IMR-90 (cell line): ENCODE data around the gene RPH3AL. TPM values are rescaled to one million over a fixed set of nuclear protein-coding genes. Genes with fewer than 3 reads are reported as not detected.

Source experiments
- ATAC-seq: fragments of 200-7000 bp; cut with Tn5 transposase; 2 replicates; pipeline ENCODE4 v1.9.1; 2020; ENCODE audit warnings: low read depth, mild to moderate bottlenecking, moderate library complexity
- BruUV-seq: library from RNA; stranded (reverse); fragments of 400-500 nt; replicated peaks from 2 replicates; lab custom pipeline; 2021; lab: Mats Ljungman, UMichigan
- CTCF ChIA-PET: fragments of 300-600 bp; formaldehyde crosslinking; extraction: SDS; loops from one replicate; lab custom pipeline; 2021; ENCODE audit warnings: antibody characterized with exemption; lab: Yijun Ruan, JAX
- POLR2A ChIA-PET: fragments of 300-600 bp; sonication (Branson Sonifier 250); formaldehyde crosslinking; loops from one replicate; lab custom pipeline; 2022; ENCODE audit warnings: antibody characterized with exemption; ENCODE audit not compliant: unreplicated experiment; lab: Charles Lee
- DNase-seq: peaks from one replicate; pipeline ENCODE4 v3.0.0; 2013
- H2AFZ ChIP-seq: replicated peaks from 2 replicates; pipeline ENCODE3; 2013; ENCODE audit warnings: low read length, mild to moderate bottlenecking; ENCODE audit not compliant: poor library complexity
- H2AK5ac ChIP-seq: 2 replicates; pipeline ENCODE4 v1.6.1; 2013; ENCODE audit warnings: low read depth, low read length, inconsistent platforms
- H2AK9ac ChIP-seq: replicated peaks from 2 replicates; pipeline ENCODE3; 2013; ENCODE audit warnings: mild to moderate bottlenecking, low read depth, low read length, moderate library complexity; ENCODE audit not compliant: poor library complexity
- H2BK120ac ChIP-seq: 2 replicates; pipeline ENCODE4 v1.6.1; 2013; ENCODE audit warnings: low read depth, low read length, inconsistent platforms
- H2BK15ac ChIP-seq: 3 replicates; pipeline ENCODE4 v1.6.1; 2013; ENCODE audit warnings: low read depth, low read length, inconsistent platforms
- H2BK20ac ChIP-seq: 2 replicates; pipeline ENCODE4 v1.6.1; 2013; ENCODE audit warnings: low read depth, mild to moderate bottlenecking, inconsistent platforms, low read length, moderate library complexity
- H2BK5ac ChIP-seq: 2 replicates; pipeline ENCODE4 v1.6.1; 2013; ENCODE audit warnings: mild to moderate bottlenecking, low read depth, low read length, inconsistent platforms; ENCODE audit not compliant: poor library complexity, severe bottlenecking
- H3K14ac ChIP-seq: replicated peaks from 2 replicates; pipeline ENCODE4 v1.6.1; 2013; ENCODE audit warnings: low read depth, low read length, inconsistent platforms
- H3K18ac ChIP-seq: 2 replicates; pipeline ENCODE4 v1.6.1; 2013; ENCODE audit warnings: low read depth, low read length, control low read depth
- H3K23ac ChIP-seq: 2 replicates; pipeline ENCODE4 v1.6.1; 2013; ENCODE audit warnings: low read depth, low read length, inconsistent platforms
- H3K27ac ChIP-seq: 2 replicates; pipeline ENCODE4 v1.5.1; 2013; ENCODE audit warnings: mild to moderate bottlenecking, control low read depth, low read length; ENCODE audit not compliant: insufficient read depth
- H3K27me3 ChIP-seq: 2 replicates; pipeline ENCODE4 v1.6.1; 2013; ENCODE audit warnings: low read length; ENCODE audit not compliant: control insufficient read depth, insufficient read depth
- H3K36me3 ChIP-seq: 2 replicates; pipeline ENCODE4 v1.6.1; 2013; ENCODE audit warnings: low read length, mixed read lengths; ENCODE audit not compliant: control insufficient read depth, insufficient read depth
- H3K4ac ChIP-seq: 2 replicates; pipeline ENCODE4 v1.6.1; 2013; ENCODE audit warnings: low read depth, low read length, inconsistent platforms
- H3K4me1 ChIP-seq: 2 replicates; pipeline ENCODE4 v1.6.1; 2013; ENCODE audit warnings: low read length, mixed read lengths; ENCODE audit not compliant: control insufficient read depth, insufficient read depth
- H3K4me2 ChIP-seq: 2 replicates; pipeline ENCODE4 v1.6.1; 2013; ENCODE audit warnings: low read depth, mild to moderate bottlenecking, control low read depth, low read length, moderate library complexity
- H3K4me3 ChIP-seq: 2 replicates; pipeline ENCODE4 v1.5.1; 2013; ENCODE audit warnings: low read depth, mild to moderate bottlenecking, control low read depth, low read length, moderate library complexity; ENCODE audit not compliant: insufficient read depth
- H3K56ac ChIP-seq: 2 replicates; pipeline ENCODE4 v1.6.1; 2013; ENCODE audit warnings: low read length, inconsistent platforms; ENCODE audit not compliant: insufficient read depth; ENCODE audit errors: extremely low read depth
- H3K79me1 ChIP-seq, 2 experiments: 2 replicates each; pipeline ENCODE4 v1.6.1; 2013; ENCODE audit warnings: low read length in 2 of 2, inconsistent platforms in 1 of 2, low read depth in 1 of 2
- H3K9ac ChIP-seq: 2 replicates; pipeline ENCODE4 v1.6.1; 2013; ENCODE audit warnings: low read depth, low read length, control low read depth
- H3K9me1 ChIP-seq: 2 replicates; pipeline ENCODE4 v1.6.1; 2013; ENCODE audit warnings: low read length, inconsistent platforms; ENCODE audit not compliant: insufficient read depth
- H3K9me3 ChIP-seq: 2 replicates; pipeline ENCODE4 v1.6.1; 2013; ENCODE audit warnings: low read length; ENCODE audit not compliant: control insufficient read depth, insufficient read depth
- H4K20me1 ChIP-seq: 2 replicates; pipeline ENCODE4 v1.6.1; 2013; ENCODE audit warnings: low read length, inconsistent platforms; ENCODE audit not compliant: insufficient read depth
- H4K5ac ChIP-seq: 2 replicates; pipeline ENCODE4 v1.6.1; 2013; ENCODE audit warnings: mild to moderate bottlenecking, low read depth, low read length, control low read depth
- H4K8ac ChIP-seq, 2 experiments: 2 replicates each; pipeline ENCODE4 v1.6.1; 2013; ENCODE audit warnings: low read depth in 2 of 2, low read length in 2 of 2, control low read depth in 1 of 2, inconsistent platforms in 1 of 2
- H4K91ac ChIP-seq: 2 replicates; pipeline ENCODE4 v1.6.1; 2013; ENCODE audit warnings: low read depth, low read length, inconsistent platforms; ENCODE audit not compliant: insufficient read depth
- CTCF ChIP-seq: conservative IDR thresholded peaks from 2 replicates; pipeline ENCODE4 v1.5.1; 2012; ENCODE audit warnings: mild to moderate bottlenecking, low read depth, low read length, improper control_type of control experiment
- RAD21 ChIP-seq: IDR thresholded peaks from 2 replicates; pipeline ENCODE4 v1.6.1; 2012; ENCODE audit warnings: low read length, improper control_type of control experiment
- WGBS, 2 experiments: methylation state at CpG; one replicate each; pipeline versions ENCODE4 v1.1.5 to v1.1.7; 2013; ENCODE audit warnings: missing lambda C conversion rate in 2 of 2; ENCODE audit not compliant: insufficient read length in 1 of 2; ENCODE audit errors: extremely low coverage in 2 of 2; 5-methylcytosine and 5-hydroxymethylcytosine counted together
- dilution Hi-C: fragments of 300-500 bp; cut with HindIII; formaldehyde crosslinking; loops from one replicate; pipeline ENCODE4 v1.14.3; 2018; ENCODE audit warnings: low sequenced_read_pairs; ENCODE audit not compliant: unreplicated experiment
- in situ Hi-C: fragments of 300-500 bp; cut with MboI; formaldehyde crosslinking; loops from 3 replicates; pipeline ENCODE4 v1.14.3; 2019; ENCODE audit warnings: low sequenced_read_pairs, inconsistent platforms, mixed read lengths
- intact Hi-C: fragments of 100-400 bp; cut with micrococcal nuclease; formaldehyde crosslinking; loops from 2 replicates; pipeline ENCODE4 v1.10.0; 2022
- polyA plus RNA-seq, 3 experiments: library from polyadenylated mRNA; depleted of rRNA; stranded (reverse); fragments of >200 nt; gene quantifications; 2 replicates each; pipeline ENCODE4 v1.2.3, GENCODE V29; 2012; ENCODE audit warnings: low replicate concordance in 1 of 3
- total RNA-seq: library from RNA; depleted of rRNA; stranded (reverse); fragments of >200 nt; gene quantifications from 2 replicates; pipeline ENCODE4 v1.2.3, GENCODE V29; 2012

RPH3AL gene
- total and polyA plus RNA-seq, 2 of the 4 experiments (the other 2 are of a cell fraction): 1.8 to 2.5 TPM

GRCh38 chr17:266701-267667, 85.6 kb downstream of the RPH3AL start:
- H2BK5ac ChIP-seq: no peak overlapping the region
- no peaks in the 10 kb centered on the region for H3K4me1 ChIP-seq
- H3K27ac ChIP-seq: no peak overlapping the region
- no TSS peak for BruUV-seq
- in situ Hi-C loops (no loop called here), dilution Hi-C loops (no loop called here), intact Hi-C loops (no loop called here)
- no peaks in the 10 kb centered on the region for H4K20me1 ChIP-seq
- DNase-seq: no peak
- TF ChIP-seq RAD21 (no peak), CTCF (no peak)
- WGBS, 2 experiments: 42% methylated on average over 15 of the region's 31 CpGs; no CpG with 5 or more reads in 1 of the 2 experiments
- CTCF ChIA-PET: no interaction called here
- no peaks in the 10 kb centered on the region for H3K79me1 ChIP-seq
- H4K91ac ChIP-seq: no peak overlapping the region
- no peak overlapping the region for H3K56ac ChIP-seq
- no peak overlapping the region for H3K9ac ChIP-seq
- H2AK5ac ChIP-seq: no peak overlapping the region
- no peak overlapping the region for H2BK120ac ChIP-seq
- no peaks in the 10 kb centered on the region for H3K36me3 ChIP-seq
- H2AK9ac ChIP-seq: no peak overlapping the region
- no peak overlapping the region for H3K23ac ChIP-seq
- no peaks in the 10 kb centered on the region; the same call in 1 of the 2 replicates for H3K9me3 ChIP-seq
- no peak overlapping the region for H3K4me2 ChIP-seq
- H3K14ac ChIP-seq: no peak overlapping the region
- H3K18ac ChIP-seq: no peak overlapping the region
- no peaks in the 10 kb centered on the region for H3K9me1 ChIP-seq
- H4K8ac ChIP-seq: no peak overlapping the region
- POLR2A ChIA-PET: no interaction called here
- no peak overlapping the region for H2BK20ac ChIP-seq
- no peak overlapping the region for H3K4me3 ChIP-seq
- H3K4ac ChIP-seq: no peak overlapping the region
- H2BK15ac ChIP-seq: no peak overlapping the region
- no peak overlapping the region for H2AFZ ChIP-seq
- H3K27me3 ChIP-seq: peaks cover 9% of the 10 kb centered on the region; the same call in 1 of the 2 replicates
- H4K5ac ChIP-seq: no peak overlapping the region
- ATAC-seq: no peak
